ENCODE data around the gene PITX3.

PITX3 gene

GRCh38 chr10:102268375-102268888 is 27.1 kb upstream of the PITX3 start:
- TF ChIP-seq CTCF (IDR thresholded peaks at IDR 0.05): no peak

- TF ChIP-seq CTCF (IDR thresholded peaks at IDR 0.05): no peak
Measured at GRCh38 chr10:102267748-102268147, 26.4 kb upstream of the PITX3 start.

GRCh38 chr10:102266670-102267069 is 25.4 kb upstream of the PITX3 start:
- no peak for TF ChIP-seq CTCF (IDR thresholded peaks at IDR 0.05)

GRCh38 chr10:102264371-102264770 is 23.1 kb upstream of the PITX3 start:
- no peak for TF ChIP-seq CTCF (IDR thresholded peaks at IDR 0.05)

GRCh38 chr10:102262744-102263370 is 21.5 kb upstream of the PITX3 start:
- no peak for TF ChIP-seq CTCF (IDR thresholded peaks at IDR 0.05)

- TF ChIP-seq CTCF (IDR thresholded peaks at IDR 0.05): no peak
Measured at GRCh38 chr10:102261842-102262241, 20.5 kb upstream of the PITX3 start.

- no peak for TF ChIP-seq CTCF (IDR thresholded peaks at IDR 0.05)
Measured at GRCh38 chr10:102261196-102261595, 19.9 kb upstream of the PITX3 start.

- no peak for TF ChIP-seq CTCF (IDR thresholded peaks at IDR 0.05)
Measured at GRCh38 chr10:102255404-102255803, 14.1 kb upstream of the PITX3 start.
